GM21723 (cell line): ENCODE results near the gene ENAH.

Source experiments
- ATAC-seq: cut with Tn5 transposase; IDR thresholded peaks from one replicate; pipeline ENCODE4 v1.9.1; 2021; ENCODE audit warnings: mild to moderate bottlenecking, moderate library complexity; ENCODE audit not compliant: unreplicated experiment

Gene ENAH

GRCh38 chr1:225573216-225573615 lies 79.7 kb downstream of the ENAH start:
- ATAC-seq: no peak

GRCh38 chr1:225572422-225572821 lies 80.5 kb downstream of the ENAH start:
- ATAC-seq: no peak

GRCh38 chr1:225567789-225568188 lies 85.1 kb downstream of the ENAH start:
- ATAC-seq: no peak

GRCh38 chr1:225565847-225566246 lies 87.1 kb downstream of the ENAH start:
- ATAC-seq: no peak

- no peak for ATAC-seq
These were observed 91.2 kb downstream of the ENAH start for GRCh38 chr1:225561675-225562074.

- no peak for ATAC-seq
These were observed 93.0 kb downstream of the ENAH start for GRCh38 chr1:225559902-225560301.

GRCh38 chr1:225559326-225559725 lies 93.6 kb downstream of the ENAH start:
- no peak for ATAC-seq

- no peak for ATAC-seq
These were observed 96.2 kb downstream of the ENAH start for GRCh38 chr1:225556694-225557093.

GRCh38 chr1:225555821-225556220 lies 97.1 kb downstream of the ENAH start:
- ATAC-seq: no peak

- no peak for ATAC-seq
These were observed 98.6 kb downstream of the ENAH start for GRCh38 chr1:225554216-225554812.

- ATAC-seq: no peak
These were observed 103.1 kb downstream of the ENAH start for GRCh38 chr1:225549821-225550220.

GRCh38 chr1:225548140-225548857 lies 104.6 kb downstream of the ENAH start:
- no peak for ATAC-seq

- no peak for ATAC-seq
These were observed 107.3 kb downstream of the ENAH start for GRCh38 chr1:225545649-225546048.

GRCh38 chr1:225544924-225545323 lies 108.0 kb downstream of the ENAH start:
- ATAC-seq: no peak

- no peak for ATAC-seq
These were observed 108.7 kb downstream of the ENAH start for GRCh38 chr1:225544263-225544662.

- ATAC-seq: no peak
These were observed 109.6 kb downstream of the ENAH start for GRCh38 chr1:225543350-225543749.

- no peak for ATAC-seq
These were observed 111.5 kb downstream of the ENAH start for GRCh38 chr1:225541383-225541782.

- ATAC-seq: no peak
These were observed 113.3 kb downstream of the ENAH start for GRCh38 chr1:225539575-225539974.

- no peak for ATAC-seq
These were observed 113.9 kb downstream of the ENAH start for GRCh38 chr1:225539069-225539468.

GRCh38 chr1:225537554-225538251 lies 115.2 kb downstream of the ENAH start:
- ATAC-seq: no peak

GRCh38 chr1:225535280-225535679 lies 117.6 kb downstream of the ENAH start:
- no peak for ATAC-seq

GRCh38 chr1:225534772-225535171 lies 118.2 kb downstream of the ENAH start:
- ATAC-seq: no peak
